Measurements from ENCODE around the gene XXYLT1.

Gene XXYLT1

DNA sequence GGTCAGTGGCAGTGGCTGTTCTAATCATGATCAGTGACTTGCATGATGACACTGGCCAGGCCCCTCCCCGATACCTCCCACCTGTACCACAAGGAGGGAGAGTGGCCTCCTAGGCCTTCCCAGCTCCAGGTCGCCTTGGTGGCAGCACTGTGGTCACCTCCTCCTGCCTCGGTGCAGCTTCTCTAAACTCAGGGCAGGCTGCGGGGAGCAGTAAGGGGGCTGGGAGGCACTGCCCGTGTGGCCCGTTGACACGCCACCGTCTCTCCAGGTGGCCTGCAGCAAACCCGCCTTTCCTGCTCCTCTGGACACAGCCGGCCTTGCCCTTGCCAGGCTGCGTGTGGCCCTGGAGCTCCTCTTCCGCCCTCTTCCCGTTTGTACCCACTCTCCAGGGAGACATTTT lies 184.1 kb downstream of the XXYLT1 start:
- TF ChIP-seq, protein P1, sequence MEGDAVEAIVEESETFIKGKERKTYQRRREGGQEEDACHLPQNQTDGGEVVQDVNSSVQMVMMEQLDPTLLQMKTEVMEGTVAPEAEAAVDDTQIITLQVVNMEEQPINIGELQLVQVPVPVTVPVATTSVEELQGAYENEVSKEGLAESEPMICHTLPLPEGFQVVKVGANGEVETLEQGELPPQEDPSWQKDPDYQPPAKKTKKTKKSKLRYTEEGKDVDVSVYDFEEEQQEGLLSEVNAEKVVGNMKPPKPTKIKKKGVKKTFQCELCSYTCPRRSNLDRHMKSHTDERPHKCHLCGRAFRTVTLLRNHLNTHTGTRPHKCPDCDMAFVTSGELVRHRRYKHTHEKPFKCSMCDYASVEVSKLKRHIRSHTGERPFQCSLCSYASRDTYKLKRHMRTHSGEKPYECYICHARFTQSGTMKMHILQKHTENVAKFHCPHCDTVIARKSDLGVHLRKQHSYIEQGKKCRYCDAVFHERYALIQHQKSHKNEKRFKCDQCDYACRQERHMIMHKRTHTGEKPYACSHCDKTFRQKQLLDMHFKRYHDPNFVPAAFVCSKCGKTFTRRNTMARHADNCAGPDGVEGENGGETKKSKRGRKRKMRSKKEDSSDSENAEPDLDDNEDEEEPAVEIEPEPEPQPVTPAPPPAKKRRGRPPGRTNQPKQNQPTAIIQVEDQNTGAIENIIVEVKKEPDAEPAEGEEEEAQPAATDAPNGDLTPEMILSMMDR (IDR thresholded peaks at IDR 0.05; ENCODE audit: insufficient read depth, low read depth, low read length, missing control alignments): no peak
- H3K4me3 ChIP-seq (ENCODE audit: low read length): no peak overlapping the region
- DNase-seq (ENCODE audit: low read depth): no peak

GRCh38 chr3:195086341-195086740 lies 184.6 kb downstream of the XXYLT1 start:
- no peak overlapping the region for H3K4me3 ChIP-seq (ENCODE audit: low read length)
- TF ChIP-seq, protein P1 (IDR thresholded peaks at IDR 0.05; ENCODE audit: insufficient read depth, low read depth, low read length, missing control alignments): no peak
- DNase-seq (ENCODE audit: low read depth): no peak

GRCh38 chr3:195085356-195086130 lies 185.4 kb downstream of the XXYLT1 start:
- no peak for DNase-seq (ENCODE audit: low read depth)
- no peak overlapping the region for H3K4me3 ChIP-seq (ENCODE audit: low read length)
- TF ChIP-seq, protein P1 (IDR thresholded peaks at IDR 0.05; ENCODE audit: insufficient read depth, low read depth, low read length, missing control alignments): no peak

DNA sequence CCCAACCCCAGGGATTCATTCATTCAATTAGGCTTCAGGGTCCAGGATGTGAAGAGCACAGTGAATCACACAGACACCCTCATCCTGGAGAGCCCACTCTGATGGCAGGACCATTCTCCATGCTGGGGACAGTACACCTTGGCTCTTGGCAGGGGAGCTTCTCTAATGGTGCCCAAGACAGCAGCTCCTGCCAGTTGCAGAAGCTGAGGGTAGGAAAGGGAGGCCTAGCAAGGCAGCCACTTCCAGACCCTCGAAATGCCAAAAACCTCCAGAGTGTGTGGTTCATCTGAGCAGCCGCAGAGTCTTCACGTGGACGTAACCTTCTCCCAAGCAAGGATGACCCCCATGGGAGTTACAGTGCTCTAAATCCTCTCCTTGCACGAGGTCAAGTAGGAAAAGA lies 186.2 kb downstream of the XXYLT1 start:
- no peak overlapping the region for H3K4me3 ChIP-seq (ENCODE audit: low read length)
- TF ChIP-seq, protein P1 (IDR thresholded peaks at IDR 0.05; ENCODE audit: insufficient read depth, low read depth, low read length, missing control alignments): no peak
- DNase-seq (ENCODE audit: low read depth): no peak

DNA sequence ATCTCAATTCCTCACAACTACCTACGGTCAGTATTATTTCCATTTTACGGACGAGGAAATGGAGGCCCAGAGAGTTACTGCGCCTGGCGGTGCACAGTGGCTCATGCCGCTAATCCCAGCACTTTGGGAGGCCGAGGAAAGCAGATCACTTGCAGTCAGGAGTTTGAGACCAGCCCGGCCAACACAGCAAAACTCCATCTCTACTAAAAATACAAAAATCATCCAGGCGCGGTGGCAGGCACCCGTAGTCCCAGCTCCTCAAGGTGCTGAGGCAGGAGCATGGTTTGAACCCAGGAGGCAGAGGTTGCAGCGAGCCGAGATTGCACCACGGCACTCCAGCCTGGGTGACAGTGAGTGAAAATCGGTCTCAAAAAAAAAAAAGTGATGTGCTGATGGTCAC lies 187.3 kb downstream of the XXYLT1 start:
- H3K4me3 ChIP-seq (ENCODE audit: low read length): no peak overlapping the region
- TF ChIP-seq, protein P1 (IDR thresholded peaks at IDR 0.05; ENCODE audit: insufficient read depth, low read depth, low read length, missing control alignments): no peak
- DNase-seq (ENCODE audit: low read depth): no peak

DNA sequence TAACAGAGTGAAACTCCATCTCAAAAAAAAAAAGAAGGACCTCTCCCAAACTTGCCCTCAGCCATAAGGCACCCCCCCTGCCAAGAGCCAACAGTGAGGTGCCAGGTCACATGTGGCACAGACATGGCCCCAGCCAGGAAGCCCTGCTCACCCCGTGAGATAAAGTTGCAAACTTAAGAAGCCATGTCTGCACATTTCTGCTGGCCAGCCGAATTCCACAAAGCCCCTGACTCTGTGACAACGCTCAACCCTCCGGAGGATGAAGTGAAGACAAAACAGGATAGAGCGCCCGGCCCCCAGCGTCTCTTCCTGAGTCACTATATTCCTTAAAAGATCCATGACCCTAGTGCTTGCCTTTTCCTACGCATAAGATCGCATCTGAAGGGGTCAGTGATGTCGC lies 188.1 kb downstream of the XXYLT1 start:
- H3K4me3 ChIP-seq (ENCODE audit: low read length): no peak overlapping the region
- no peak for DNase-seq (ENCODE audit: low read depth)
- TF ChIP-seq, protein P1 (IDR thresholded peaks at IDR 0.05; ENCODE audit: insufficient read depth, low read depth, low read length, missing control alignments): no peak
